Fibroblast of villous mesenchyme (primary cell): ENCODE results near the gene PPP4R4. TPM values are rescaled to one million over a fixed set of nuclear protein-coding genes. Genes with fewer than 3 reads are reported as not detected.
A peak's percentile ranks its signal among the peaks of the same experiment; 100 is the strongest.
"Not testable (repeated sequence)": the region's sequence is repeated elsewhere in the genome, so short reads cannot be mapped to it uniquely, and the experiment has no call there.

Experiments used
- DNase-seq: peaks from one replicate; pipeline ENCODE4 v3.0.0-alpha.2; 2010; ENCODE audit warnings: low read depth
- H3K4me3 ChIP-seq: 2 replicates; pipeline ENCODE4 v1.5.1; 2011; ENCODE audit warnings: low read depth, mild to moderate bottlenecking, low read length
- CTCF ChIP-seq: IDR thresholded peaks from 2 replicates; pipeline ENCODE4 v1.5.1; 2012; ENCODE audit warnings: low read depth, mild to moderate bottlenecking, low read length; ENCODE audit not compliant: insufficient read depth
- total RNA-seq: library from RNA; depleted of rRNA; stranded (reverse); fragments of >200 nt; gene quantifications from 2 replicates; pipeline ENCODE4 v1.2.3, GENCODE V29; 2012

Gene PPP4R4
- total RNA-seq, 1 donor, result 0.43 TPM

GRCh38 chr14:94217116-94217515 lies 43.0 kb downstream of the PPP4R4 start:
- H3K4me3 ChIP-seq, result no peak overlapping the region
- TF ChIP-seq CTCF, result no peak
- no peak for DNase-seq

DNA sequence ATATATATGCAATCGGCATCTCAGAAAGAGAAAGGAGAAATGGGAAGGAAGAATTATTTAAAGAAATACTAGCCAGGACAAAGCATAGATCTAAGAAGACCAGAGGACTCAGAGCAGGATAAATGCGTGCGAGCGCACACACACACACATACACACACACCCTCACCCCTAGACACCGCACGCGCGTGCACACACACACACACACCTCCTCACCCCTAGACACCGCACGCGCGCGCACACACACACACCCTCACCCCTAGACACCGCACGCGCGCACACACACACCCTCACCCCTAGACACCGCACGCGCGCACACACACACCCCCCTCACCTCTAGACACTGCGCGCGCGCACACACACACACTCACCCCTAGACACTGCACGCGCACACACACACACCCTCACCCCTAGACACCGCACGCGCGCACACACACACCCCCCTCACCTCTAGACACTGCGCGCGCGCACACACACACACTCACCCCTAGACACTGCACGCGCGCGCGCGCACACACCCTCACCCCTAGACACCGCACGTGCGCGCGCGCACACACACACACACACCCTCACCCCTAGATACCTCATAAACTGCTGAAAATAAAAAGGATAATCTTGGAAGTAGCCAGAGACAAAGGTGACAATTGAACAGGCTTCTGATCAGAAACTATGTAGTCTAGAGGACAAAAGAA lies 44.2 kb downstream of the PPP4R4 start:
- H3K4me3 ChIP-seq, DNase-seq: not testable (repeated sequence)

GRCh38 chr14:94224040-94224439 lies 49.9 kb downstream of the PPP4R4 start:
- no peak for TF ChIP-seq CTCF
- H3K4me3 ChIP-seq, result no peak overlapping the region
- DNase-seq, result no peak

DNA sequence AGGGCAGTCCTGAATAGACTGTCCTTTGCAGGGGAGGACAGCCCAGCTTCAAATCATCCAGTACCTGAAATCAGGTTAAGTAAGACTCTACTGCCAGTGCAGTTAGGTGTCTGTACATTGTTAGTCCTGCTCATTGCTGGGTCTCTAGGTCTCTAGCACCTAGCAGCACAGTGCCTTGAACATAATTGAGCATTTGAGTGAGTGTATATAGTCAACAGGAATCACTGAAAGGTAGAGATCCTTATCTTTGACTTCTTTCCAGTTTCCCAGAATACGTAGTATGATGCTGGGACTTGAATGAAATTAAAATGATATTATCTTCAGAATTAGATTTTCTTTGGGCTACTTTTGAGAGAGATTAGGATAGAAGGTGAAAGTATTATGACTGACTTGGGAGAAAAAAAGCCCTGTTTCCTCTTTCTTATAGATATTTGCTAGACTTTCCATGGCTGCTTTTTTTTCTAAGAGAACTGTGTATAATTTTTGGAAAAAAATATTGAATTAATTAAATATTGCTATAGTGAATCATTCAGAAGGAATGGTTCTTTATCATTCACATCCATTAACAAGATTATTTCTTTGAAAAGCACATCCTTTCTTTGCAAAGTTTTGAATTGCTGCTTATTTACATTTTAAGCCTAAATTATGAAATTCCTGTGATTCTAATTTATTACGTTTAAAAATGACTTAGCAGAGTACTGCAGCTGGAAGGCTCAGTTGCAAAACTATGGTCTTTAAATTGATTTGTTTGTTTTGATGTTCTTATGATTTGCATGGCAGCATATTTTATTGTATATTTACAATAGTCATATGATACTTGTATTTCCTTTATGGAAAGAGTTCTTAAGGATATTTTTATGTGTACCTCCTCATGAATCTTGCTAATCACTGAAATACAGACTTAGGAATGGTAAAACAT lies 51.6 kb downstream of the PPP4R4 start:
- DNase-seq, result peak; percentile 19
- H3K4me3 ChIP-seq, result no peak overlapping the region
- no peak for TF ChIP-seq CTCF

DNA sequence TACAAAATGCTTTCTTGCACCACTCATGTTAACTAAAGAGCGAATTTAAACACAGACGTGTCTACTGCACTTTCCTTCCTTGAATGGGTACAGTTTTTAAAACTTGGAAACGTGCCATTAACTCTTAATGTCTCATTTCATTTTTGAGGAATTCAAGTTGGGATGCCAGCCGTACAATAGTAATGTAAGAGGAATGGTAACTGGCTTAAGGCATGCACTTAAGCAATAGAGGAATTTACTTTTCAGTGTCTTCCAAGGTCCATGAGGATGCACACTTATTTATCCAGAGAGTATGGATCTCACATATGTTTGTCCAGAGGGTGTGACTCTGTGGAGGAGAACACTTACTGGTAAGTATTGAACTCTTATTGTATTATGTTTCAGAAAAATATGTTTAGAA lies 52.9 kb downstream of the PPP4R4 start:
- DNase-seq, result no peak
- H3K4me3 ChIP-seq, result no peak overlapping the region
- TF ChIP-seq CTCF, result no peak

- no peak overlapping the region for H3K4me3 ChIP-seq
- DNase-seq, result no peak
- no peak for TF ChIP-seq CTCF
Observed at GRCh38 chr14:94237046-94237445, 62.9 kb downstream of the PPP4R4 start.

- H3K4me3 ChIP-seq, result no peak overlapping the region
- no peak for TF ChIP-seq CTCF
- no peak for DNase-seq
Observed at GRCh38 chr14:94237983-94238382, 63.9 kb downstream of the PPP4R4 start.
